Activated CD8-positive, alpha-beta T cell treated with anti-CD3 and anti-CD28 coated beads for 36 hours (primary cell): ENCODE measurements around the gene TSPAN10. TPM values are rescaled to one million over a fixed set of nuclear protein-coding genes. Genes with fewer than 3 reads are reported as not detected.
A peak's percentile ranks its signal among the peaks of the same experiment; 100 is the strongest.

ENCODE experiments used
- ATAC-seq: fragments of 200-7000 bp; cut with Tn5 transposase; one replicate; pipeline ENCODE4 v1.10.0; 2021; ENCODE audit warnings: mild to moderate bottlenecking, moderate library complexity
- CTCF ChIA-PET: fragments of 350-600 bp; sonication (Branson Sonifier 250); formaldehyde crosslinking; loops from one replicate; lab custom pipeline; 2021; ENCODE audit warnings: antibody characterized with exemption; lab: Charles Lee
- POLR2A ChIA-PET: fragments of 350-600 bp; sonication (Branson Sonifier 250); formaldehyde crosslinking; loops from one replicate; lab custom pipeline; 2021; ENCODE audit warnings: antibody characterized with exemption; lab: Charles Lee
- DNase-seq: peaks from one replicate; pipeline ENCODE4 v3.0.0-alpha.2; 2020
- H3K27ac Mint-ChIP-seq: one replicate; pipeline ENCODE4 v1.8.0; 2021; ENCODE audit warnings: mild to moderate bottlenecking, mixed read lengths
- H3K27me3 Mint-ChIP-seq: one replicate; pipeline ENCODE4 v1.8.0; 2021; ENCODE audit warnings: mixed read lengths
- H3K36me3 Mint-ChIP-seq: one replicate; pipeline ENCODE4 v1.8.0; 2021; ENCODE audit warnings: low read depth, mixed read lengths
- H3K4me1 Mint-ChIP-seq: one replicate; pipeline ENCODE4 v1.8.0; 2021; ENCODE audit warnings: low read depth, mixed read lengths
- H3K4me3 Mint-ChIP-seq: one replicate; pipeline ENCODE4 v1.8.0; 2021; ENCODE audit warnings: mild to moderate bottlenecking, moderate library complexity, mixed read lengths
- H3K9me3 Mint-ChIP-seq: one replicate; pipeline ENCODE4 v1.8.0; 2021; ENCODE audit warnings: mixed read lengths
- intact Hi-C: fragments of 100-400 bp; cut with micrococcal nuclease; formaldehyde crosslinking; loops from one replicate; pipeline ENCODE4 v1.10.0; 2022
- total RNA-seq, 2 experiments: library from RNA; stranded (reverse); gene quantifications; one replicate each; pipeline ENCODE4 v1.2.3, GENCODE V29; 2021
- TF ChIP-seq, protein P1 (sequence below): fragments of 200-600 bp; IDR thresholded peaks from one replicate; pipeline ENCODE4 v1.8.0; 2022; ENCODE audit warnings: antibody characterized with exemption, mild to moderate bottlenecking

TSPAN10 gene
- total RNA-seq, 2 experiments from 2014 or later = 0.18 to 0.22 TPM

DNA sequence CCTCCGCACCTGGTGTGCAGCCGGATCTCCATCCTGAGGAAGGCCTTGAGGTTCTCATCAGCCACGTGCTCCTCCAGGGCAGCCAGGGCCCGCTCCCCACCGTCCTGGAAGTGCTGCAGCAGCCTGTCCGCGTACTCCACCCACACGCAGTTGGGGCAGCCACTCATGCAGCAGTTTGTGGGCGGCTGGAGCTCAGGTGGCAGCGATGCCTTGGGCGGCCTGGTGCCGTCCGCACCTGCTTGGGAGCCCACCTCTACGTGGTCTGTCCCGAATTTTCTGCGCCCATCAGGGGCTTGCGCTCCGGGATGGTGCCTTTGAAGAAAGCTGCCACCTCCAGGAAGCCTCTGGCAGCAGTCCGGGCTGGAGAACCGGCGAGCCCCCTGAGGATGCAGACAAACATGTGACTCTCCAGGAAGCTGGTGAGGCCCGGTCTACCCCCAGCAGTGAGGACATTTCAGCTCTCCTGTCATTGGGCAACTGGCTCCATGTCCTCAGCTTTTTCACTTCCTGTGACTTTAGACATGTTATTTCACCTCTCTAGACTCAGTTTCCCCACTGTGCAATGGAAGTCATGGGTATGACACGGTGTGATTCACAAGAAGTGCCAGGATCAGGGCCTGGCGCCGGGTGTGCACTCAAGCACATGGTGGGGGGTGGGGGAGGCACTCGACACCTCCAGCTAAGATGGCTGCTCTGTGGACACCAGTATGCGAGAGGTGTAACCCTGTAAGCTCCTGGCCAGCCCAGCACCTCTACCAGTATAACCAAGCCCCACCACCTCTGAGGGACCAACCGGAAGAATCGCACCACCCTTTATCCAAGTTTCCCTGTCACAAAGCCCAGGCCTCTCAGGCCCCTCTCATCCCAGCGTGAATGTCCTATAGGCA is 28.5 kb downstream of the TSPAN10 start:
- peak overlapping the region; percentile 88 for H3K4me3 Mint-ChIP-seq
- peak; percentile 45 for ATAC-seq
- peaks cover 50% of the 10 kb centered on the region for H3K4me1 Mint-ChIP-seq
- H3K9me3 Mint-ChIP-seq = peaks cover 2% of the 10 kb centered on the region
- ChIA-PET POLR2A (interaction anchor here (0.6 to 3.8 kb wide), 29 partner anchors 8 to 314 kb away, joined by 3 to 33 read pairs (median 4); partner anchors contain the start of genes ACTG1, ARHGDIA, ARL16 and FAAP100), CTCF (interaction anchor here (0.8 to 1.6 kb wide), 4 partner anchors 10 to 64 kb away, joined by 3 to 4 read pairs (median 3); partner anchors contain the start of gene MRPL12)
- H3K27ac Mint-ChIP-seq = peak overlapping the region; percentile 99
- peak; percentile 81 for DNase-seq
- intact Hi-C loops = no loop called here
- no peaks in the 10 kb centered on the region for H3K27me3 Mint-ChIP-seq
- peaks cover 52% of the 10 kb centered on the region for H3K36me3 Mint-ChIP-seq
- TF ChIP-seq, protein P1, sequence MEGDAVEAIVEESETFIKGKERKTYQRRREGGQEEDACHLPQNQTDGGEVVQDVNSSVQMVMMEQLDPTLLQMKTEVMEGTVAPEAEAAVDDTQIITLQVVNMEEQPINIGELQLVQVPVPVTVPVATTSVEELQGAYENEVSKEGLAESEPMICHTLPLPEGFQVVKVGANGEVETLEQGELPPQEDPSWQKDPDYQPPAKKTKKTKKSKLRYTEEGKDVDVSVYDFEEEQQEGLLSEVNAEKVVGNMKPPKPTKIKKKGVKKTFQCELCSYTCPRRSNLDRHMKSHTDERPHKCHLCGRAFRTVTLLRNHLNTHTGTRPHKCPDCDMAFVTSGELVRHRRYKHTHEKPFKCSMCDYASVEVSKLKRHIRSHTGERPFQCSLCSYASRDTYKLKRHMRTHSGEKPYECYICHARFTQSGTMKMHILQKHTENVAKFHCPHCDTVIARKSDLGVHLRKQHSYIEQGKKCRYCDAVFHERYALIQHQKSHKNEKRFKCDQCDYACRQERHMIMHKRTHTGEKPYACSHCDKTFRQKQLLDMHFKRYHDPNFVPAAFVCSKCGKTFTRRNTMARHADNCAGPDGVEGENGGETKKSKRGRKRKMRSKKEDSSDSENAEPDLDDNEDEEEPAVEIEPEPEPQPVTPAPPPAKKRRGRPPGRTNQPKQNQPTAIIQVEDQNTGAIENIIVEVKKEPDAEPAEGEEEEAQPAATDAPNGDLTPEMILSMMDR = no peak

DNA sequence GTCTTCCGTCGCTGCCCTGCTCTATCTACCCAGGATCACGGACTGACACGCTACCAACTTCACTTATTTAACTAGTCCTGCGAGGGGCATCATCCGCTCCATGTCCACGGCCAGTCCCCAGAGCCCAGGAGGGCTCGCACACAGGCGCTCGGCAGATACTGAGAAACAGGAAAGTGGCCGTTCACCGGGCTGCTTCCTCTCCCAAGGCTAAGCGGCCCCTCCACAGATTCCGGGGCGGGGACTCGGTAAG is 29.0 kb downstream of the TSPAN10 start:
- CTCF ChIA-PET = interaction anchor here (1.0 to 1.6 kb wide), 2 partner anchors 9 to 65 kb away, joined by 3 to 4 read pairs; no protein-coding TSS in a partner anchor
- ATAC-seq (peak; percentile 7), DNase-seq (peak; percentile 44)
- Mint-ChIP-seq H3K4me3 (peak overlapping the region; percentile 88), H3K36me3 (peaks cover 52% of the 10 kb centered on the region), H3K27me3 (no peaks in the 10 kb centered on the region), H3K27ac (peak overlapping the region; percentile 99), H3K9me3 (peaks cover 2% of the 10 kb centered on the region), H3K4me1 (peaks cover 50% of the 10 kb centered on the region)
- intact Hi-C loops = no loop called here
- TF ChIP-seq, protein P1 = no peak
- POLR2A ChIA-PET = interaction anchor here (0.6 to 3.8 kb wide), 23 partner anchors 9 to 313 kb away, joined by 3 to 33 read pairs (median 4); partner anchors contain the start of genes ACTG1, ARL16, FAAP100 and HGS

DNA sequence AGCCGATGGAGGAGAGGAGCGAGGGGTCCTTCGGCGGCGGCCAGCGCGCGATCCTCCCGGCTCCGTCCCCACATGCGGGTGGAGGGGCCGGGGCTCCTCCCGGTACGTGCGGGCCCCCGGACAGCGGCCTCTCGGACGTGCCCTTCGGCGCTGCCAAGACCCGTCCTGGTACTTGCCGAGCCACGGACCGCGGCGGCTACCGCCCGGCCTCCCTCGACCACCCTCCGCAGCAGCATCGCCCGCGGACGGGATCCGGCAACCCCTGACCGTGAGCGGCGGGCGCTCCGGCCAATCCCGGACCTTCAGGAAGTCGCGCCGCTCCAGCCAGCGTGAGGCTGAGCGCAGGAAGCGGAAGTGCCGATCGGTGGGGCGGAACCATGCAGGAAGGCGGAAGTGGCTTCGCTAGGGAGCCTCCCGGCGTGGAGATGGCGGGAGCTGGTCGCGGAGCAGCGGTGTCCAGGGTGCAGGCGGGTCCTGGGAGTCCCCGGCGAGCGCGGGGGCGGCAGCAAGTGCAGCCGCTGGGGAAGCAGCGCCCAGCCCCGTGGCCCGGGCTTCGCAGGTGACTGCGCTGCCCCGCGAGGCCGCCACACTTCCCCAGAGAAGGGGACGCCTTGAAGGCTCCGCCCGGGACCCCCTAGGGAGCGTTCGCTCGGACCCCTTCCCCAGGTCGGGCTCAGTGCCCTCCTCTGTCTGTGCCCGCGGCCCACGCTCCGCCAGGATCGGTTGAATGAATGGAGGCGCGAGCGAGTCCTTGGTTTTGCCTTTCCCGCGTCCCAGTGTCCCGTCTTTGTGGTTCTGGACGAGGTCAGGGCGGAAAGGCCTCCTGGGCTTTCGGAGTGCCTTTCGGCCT is 29.6 kb downstream of the TSPAN10 start, which contains the start of the genes CCDC137 and OXLD1:
Gene CCDC137, plus strand, starts transcription at position 396 of the 850 bp plus-strand sequence. Its CDS starts 30 bp downstream, at position 426.
Gene OXLD1, minus strand, starts transcription at position 264 of the 850 bp plus-strand sequence. Its CDS starts 28 bp downstream, at position 236.
- no peaks in the 10 kb centered on the region for H3K27me3 Mint-ChIP-seq
- ATAC-seq (peak; percentile 85), DNase-seq (peak; percentile 97)
- POLR2A ChIA-PET = interaction anchor here (0.6 to 3.8 kb wide), 17 partner anchors 10 to 206 kb away, joined by 3 to 33 read pairs (median 4); partner anchors contain the start of genes ACTG1, ARL16, FAAP100 and HGS
- H3K36me3 Mint-ChIP-seq = peaks cover 55% of the 10 kb centered on the region
- H3K4me3 Mint-ChIP-seq = peak within 1 kb of the TSS; percentile 88
- CTCF ChIA-PET = interaction anchor here (1.6 kb wide), 1 partner anchor 65 kb away, joined by 4 read pairs; no protein-coding TSS in a partner anchor
- peaks cover 50% of the 10 kb centered on the region for H3K4me1 Mint-ChIP-seq
- peak within 1 kb of the TSS; percentile 99 for H3K27ac Mint-ChIP-seq
- TF ChIP-seq, protein P1 = no peak
- H3K9me3 Mint-ChIP-seq = peaks cover 2% of the 10 kb centered on the region
- intact Hi-C loops = no loop called here

DNA sequence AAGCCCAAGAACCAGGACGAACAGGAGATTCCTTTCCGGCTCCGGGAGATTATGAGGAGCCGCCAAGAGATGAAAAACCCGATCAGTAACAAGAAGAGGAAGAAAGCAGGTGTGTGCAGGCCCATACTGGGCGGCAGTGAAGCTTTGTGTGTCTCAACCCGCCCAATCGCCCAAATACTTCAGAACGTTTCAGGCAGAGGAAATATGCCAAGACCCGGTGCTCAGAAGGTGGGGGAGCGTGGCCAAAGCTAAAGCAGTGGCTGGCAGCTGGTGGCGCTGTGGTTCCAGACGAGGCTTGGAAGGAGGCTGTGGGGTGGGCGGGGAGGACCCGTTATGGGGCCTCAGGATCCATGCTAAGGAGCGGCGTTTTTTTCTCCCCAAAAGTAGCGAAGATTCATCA is 30.8 kb downstream of the TSPAN10 start:
- peak overlapping the region; percentile 88 for H3K4me3 Mint-ChIP-seq
- POLR2A ChIA-PET = interaction anchor here (1.0 to 3.8 kb wide), 3 partner anchors 9 to 180 kb away, joined by 3 to 33 read pairs (median 4); partner anchors contain the start of genes ARL16 and HGS
- H3K9me3 Mint-ChIP-seq = peaks cover 2% of the 10 kb centered on the region
- intact Hi-C loops = no loop called here
- H3K27me3 Mint-ChIP-seq = no peaks in the 10 kb centered on the region
- peaks cover 42% of the 10 kb centered on the region for H3K4me1 Mint-ChIP-seq
- ATAC-seq (no peak), DNase-seq (no peak)
- peaks cover 66% of the 10 kb centered on the region for H3K36me3 Mint-ChIP-seq
- H3K27ac Mint-ChIP-seq = peak overlapping the region; percentile 87
- TF ChIP-seq, protein P1 = no peak
- CTCF ChIA-PET = no interaction called here
